Stimulated activated CD4-positive, alpha-beta T cell treated with anti-CD3 and anti-CD28 coated beads, Interleukin-4, amount 100 ng/mL, for 4 hours (primary cell): ENCODE data around the gene CERS6.
"Not testable (repeated sequence)": the region's sequence is repeated elsewhere in the genome, so short reads cannot be mapped to it uniquely, and the experiment has no call there.

Experiments used
- DNase-seq, 2 experiments: peaks; one replicate each; pipeline ENCODE4 v3.0.0-alpha.2; 2020

The CERS6 gene

GRCh38 chr2:168649105-168649504 lies 193.0 kb downstream of the CERS6 start:
- DNase-seq, result no peak

- no peak for DNase-seq
These were observed 193.5 kb downstream of the CERS6 start for GRCh38 chr2:168649562-168649961.

GRCh38 chr2:168650139-168650538 lies 194.1 kb downstream of the CERS6 start:
- no peak for DNase-seq

GRCh38 chr2:168650781-168651180 lies 194.7 kb downstream of the CERS6 start:
- DNase-seq, result no peak

GRCh38 chr2:168652997-168653921 lies 197.2 kb downstream of the CERS6 start:
- no peak for DNase-seq

GRCh38 chr2:168654705-168655104 lies 198.6 kb downstream of the CERS6 start:
- no peak for DNase-seq

- no peak for DNase-seq
These were observed 199.1 kb downstream of the CERS6 start for GRCh38 chr2:168655207-168655606.

GRCh38 chr2:168657378-168657777 lies 201.3 kb downstream of the CERS6 start:
- not testable (repeated sequence) for DNase-seq

- DNase-seq, result no peak
These were observed 202.6 kb downstream of the CERS6 start for GRCh38 chr2:168658706-168659105.

GRCh38 chr2:168660870-168661862 lies 205.1 kb downstream of the CERS6 start:
- DNase-seq, result no peak

GRCh38 chr2:168661863-168662256 lies 205.8 kb downstream of the CERS6 start:
- no peak for DNase-seq

- no peak for DNase-seq
These were observed 206.7 kb downstream of the CERS6 start for GRCh38 chr2:168662651-168663208.

- DNase-seq, result no peak
These were observed 207.9 kb downstream of the CERS6 start for GRCh38 chr2:168663993-168664392.

- not testable (repeated sequence) for DNase-seq
These were observed 208.6 kb downstream of the CERS6 start for GRCh38 chr2:168664715-168665114.

- DNase-seq, result no peak
These were observed 210.3 kb downstream of the CERS6 start for GRCh38 chr2:168666339-168666738.

- DNase-seq, result no peak
These were observed 211.1 kb downstream of the CERS6 start for GRCh38 chr2:168667156-168667555.

- DNase-seq, result no peak
These were observed 213.1 kb downstream of the CERS6 start for GRCh38 chr2:168669151-168669550.

- DNase-seq, result no peak
These were observed 214.4 kb downstream of the CERS6 start for GRCh38 chr2:168670478-168670877.

- DNase-seq, result no peak
These were observed 215.9 kb downstream of the CERS6 start for GRCh38 chr2:168671932-168672331.

GRCh38 chr2:168673265-168674189 lies 217.5 kb downstream of the CERS6 start:
- DNase-seq, result no peak

- no peak for DNase-seq
These were observed 222.2 kb downstream of the CERS6 start for GRCh38 chr2:168678153-168678853.
